ENCODE measurements around the gene FAM228B.

- TF ChIP-seq CTCF (conservative IDR thresholded peaks at IDR 0.05; ENCODE audit: low read length) (no peak), EZH2phosphoT487 (IDR thresholded peaks at IDR 0.05; ENCODE audit: borderline replicate concordance) (no peak)
These were observed 38.1 kb upstream of the FAM228B start for GRCh38 chr2:24085200-24085489.

Measured in Loucy (cell line).